HepG2 (cell line): ENCODE data around the gene COMMD9. TPM values are rescaled to one million over a fixed set of nuclear protein-coding genes. Genes with fewer than 3 reads are reported as not detected.

Source experiments
- ATAC-seq: fragments of 200-7000 bp; cut with Tn5 transposase; 3 replicates; pipeline ENCODE4 v1.9.1; 2020; ENCODE audit warnings: mild to moderate bottlenecking, moderate library complexity
- BruUV-seq: library from RNA; stranded (reverse); fragments of 400-500 nt; replicated peaks from 2 replicates; lab custom pipeline; 2021; lab: Mats Ljungman, UMichigan
- CTCF ChIA-PET: fragments of 300-600 bp; formaldehyde crosslinking; extraction: SDS; loops from one replicate; lab custom pipeline; 2021; ENCODE audit warnings: low total read pairs, inconsistent platforms, low intra/inter-chr PET ratio; lab: Yijun Ruan, JAX
- POLR2A ChIA-PET: fragments of 350-600 bp; sonication (Branson Sonifier 250); formaldehyde crosslinking; loops from one replicate; lab custom pipeline; 2020; ENCODE audit warnings: antibody characterized with exemption, inconsistent platforms; lab: Yijun Ruan, JAX
- DNase-seq: peaks from one replicate; pipeline ENCODE4 v3.0.0-alpha.2; 2015; ENCODE audit warnings: low spot score
- FAIRE-seq: peaks from 3 replicates; lab custom pipeline; 2011; peaks lifted over from hg19 to GRCh38; lab: Jason Lieb, UNC
- H2AFZ ChIP-seq: one replicate; pipeline ENCODE4 v1.6.1; 2011; ENCODE audit warnings: low read length, inconsistent platforms
- H3K27ac ChIP-seq: fragments of 300-600 bp; 3 replicates; pipeline ENCODE4 v1.8.0; 2011; ENCODE audit warnings: mixed run types, mild to moderate bottlenecking, mixed read lengths, low read length, inconsistent platforms; ENCODE audit not compliant: insufficient read depth; ENCODE audit errors: extremely low read length
- H3K27me3 ChIP-seq, 2 experiments: fragments of 200-600 bp in 1 of 2; 2 replicates in 1 of 2; 3 replicates in 1 of 2; pipeline versions ENCODE4 v1.6.0 to v1.8.0; 2011; ENCODE audit warnings: low read length in 2 of 2, mild to moderate bottlenecking in 2 of 2, moderate library complexity in 2 of 2, inconsistent platforms in 1 of 2; ENCODE audit not compliant: insufficient read depth in 2 of 2, control insufficient read depth in 1 of 2
- H3K36me3 ChIP-seq, 2 experiments: fragments of 200-600 bp in 1 of 2; replicated peaks in 1 of 2; 2 replicates in 1 of 2; 3 replicates in 1 of 2; pipeline versions ENCODE4 v1.5.1 to v1.8.0; 2011; ENCODE audit warnings: low read length in 2 of 2, inconsistent platforms in 1 of 2; ENCODE audit not compliant: insufficient read depth in 2 of 2, control insufficient read depth in 1 of 2
- H3K4me1 ChIP-seq: 2 replicates; pipeline ENCODE4 v1.5.1; 2012; ENCODE audit warnings: low read length, inconsistent platforms; ENCODE audit not compliant: insufficient read depth
- H3K4me2 ChIP-seq: 2 replicates; pipeline ENCODE4 v1.6.0; 2011; ENCODE audit warnings: low read depth, low read length, inconsistent platforms
- H3K4me3 ChIP-seq, 3 experiments: fragments of 200-600 bp in 1 of 3; sonication (generic), shearing (Covaris generic) in 1 of 3; replicated peaks in 1 of 3; 2 replicates each; pipeline ENCODE4 v1.5.1; 2011 to 2016; ENCODE audit warnings: low read length in 3 of 3, inconsistent platforms in 2 of 3, low read depth in 2 of 3, mild to moderate bottlenecking in 2 of 3, control low read depth in 1 of 3, mixed read lengths in 1 of 3; ENCODE audit not compliant: insufficient read depth in 1 of 3
- H3K79me2 ChIP-seq: one replicate; pipeline ENCODE4 v1.6.1; 2011; ENCODE audit warnings: low read length, inconsistent platforms; ENCODE audit not compliant: insufficient read depth
- H3K9ac ChIP-seq: 2 replicates; pipeline ENCODE4 v1.6.0; 2011; ENCODE audit warnings: mild to moderate bottlenecking, low read depth, low read length, inconsistent platforms; ENCODE audit not compliant: insufficient read depth
- H3K9me3 ChIP-seq: 2 replicates; pipeline ENCODE4 v1.5.1; 2012; ENCODE audit warnings: mild to moderate bottlenecking, low read length
- H4K20me1 ChIP-seq: 2 replicates; pipeline ENCODE4 v1.6.0; 2011; ENCODE audit warnings: inconsistent platforms, mild to moderate bottlenecking, low read length, moderate library complexity; ENCODE audit not compliant: insufficient read depth
- AGO2 ChIP-seq: fragments of 200-400 bp; formaldehyde crosslinking; optimal IDR thresholded peaks from 2 replicates; pipeline ENCODE3; 2017; ENCODE audit warnings: mild to moderate bottlenecking, low read depth, low read length, moderate library complexity
- AHR ChIP-seq: IDR thresholded peaks from 2 replicates; pipeline ENCODE4 v1.6.1; 2018; ENCODE audit warnings: missing genetic modification reagents, missing compliant biosample characterization
- CAMTA2 ChIP-seq: sonication (generic); formaldehyde crosslinking; IDR thresholded peaks from 2 replicates; pipeline ENCODE4 v1.4.0; 2020; ENCODE audit warnings: mild to moderate bottlenecking, missing genetic modification reagents, borderline replicate concordance
- CHD4 ChIP-seq: fragments of 200-600 bp; sonication (generic); IDR thresholded peaks from 2 replicates; pipeline ENCODE4 v1.7.0; 2017; ENCODE audit warnings: mild to moderate bottlenecking, low read length, borderline replicate concordance
- EHMT2 ChIP-seq: fragments of 200-600 bp; sonication (generic); IDR thresholded peaks from 2 replicates; pipeline ENCODE4 v1.7.0; 2017; ENCODE audit warnings: antibody characterized with exemption, low read depth, low read length, borderline replicate concordance
- ELF3 ChIP-seq: IDR thresholded peaks from 2 replicates; pipeline ENCODE4 v1.6.1; 2016; ENCODE audit warnings: missing genetic modification reagents, missing compliant biosample characterization
- JUND ChIP-seq: sonication (generic); formaldehyde crosslinking; IDR thresholded peaks from 2 replicates; pipeline ENCODE4 v1.8.0; 2022; ENCODE audit warnings: mild to moderate bottlenecking, missing genetic modification reagents
- MATR3 ChIP-seq: sonication (generic); formaldehyde crosslinking; IDR thresholded peaks from 2 replicates; pipeline ENCODE4 v1.4.0; 2020; ENCODE audit warnings: missing genetic modification reagents
- NFE2L2 ChIP-seq: fragments of 150-350 bp; IDR thresholded peaks from 2 replicates; pipeline ENCODE4 v1.6.1; 2014; ENCODE audit warnings: low read length
- SNRNP70 ChIP-seq: fragments of 200-400 bp; formaldehyde crosslinking; IDR thresholded peaks from 2 replicates; pipeline ENCODE4 v1.6.1; 2017; ENCODE audit warnings: mild to moderate bottlenecking, low read depth, low read length, moderate library complexity
- ZNF160 ChIP-seq: sonication (generic); formaldehyde crosslinking; IDR thresholded peaks from 2 replicates; pipeline ENCODE4 v1.8.0; 2022; ENCODE audit warnings: mild to moderate bottlenecking, inconsistent platforms, missing genetic modification reagents
- ZNF274 ChIP-seq: sonication (generic); formaldehyde crosslinking; IDR thresholded peaks from 2 replicates; pipeline ENCODE4 v1.5.1; 2020; ENCODE audit warnings: mild to moderate bottlenecking, missing genetic modification reagents
- ZNF562 ChIP-seq: sonication (generic); formaldehyde crosslinking; IDR thresholded peaks from 2 replicates; pipeline ENCODE4 v1.8.0; 2022; ENCODE audit warnings: missing genetic modification reagents, borderline replicate concordance
- WGBS: methylation state at CpG from one replicate; pipeline ENCODE4 v1.1.6; 2017; ENCODE audit warnings: low lambda C conversion rate; 5-methylcytosine and 5-hydroxymethylcytosine counted together
- in situ Hi-C: cut with HindIII; loops from 2 replicates; pipeline ENCODE4 v1.10.0; 2017; ENCODE audit warnings: low pct_unique_long_range_greater_than_20kb; ENCODE audit not compliant: extremely low pct_ligation_motif_present
- intact Hi-C: fragments of 100-400 bp; cut with micrococcal nuclease; formaldehyde crosslinking; loops from one replicate; pipeline ENCODE4 v1.10.0; 2022; ENCODE audit not compliant: unreplicated experiment
- polyA plus RNA-seq, 8 experiments: library from polyadenylated mRNA; depleted of rRNA in 3 of 8; stranded (reverse) in 7 of 8; unstranded in 1 of 8; fragments of >200 nt; fragmentation: Illumina TruSeq in 4 of 8; extraction: Trizol in 4 of 8; gene quantifications; 2 replicates each; pipeline versions ENCODE4 v1.2.1 to v1.2.3, GENCODE V29; 2011 to 2016; ENCODE audit warnings: low read depth in 4 of 8, missing spikeins in 1 of 8, mixed read lengths in 1 of 8; ENCODE audit not compliant: insufficient read depth in 1 of 8
- total RNA-seq, 5 experiments: library from RNA; depleted of rRNA; stranded (reverse); fragments of >200 nt; fragmentation: Illumina TruSeq; extraction: Trizol; gene quantifications; 2 replicates each; pipeline ENCODE4 v1.2.3, GENCODE V29; 2016; ENCODE audit warnings: low read depth in 1 of 5
- TF ChIP-seq, protein P1 (sequence below): sonication (generic); formaldehyde crosslinking; IDR thresholded peaks from 2 replicates; pipeline ENCODE4 v1.5.1; 2020; ENCODE audit warnings: missing genetic modification reagents, mild to moderate bottlenecking, borderline replicate concordance
- TF ChIP-seq, protein P2 (sequence below): sonication (generic); formaldehyde crosslinking; IDR thresholded peaks from 2 replicates; pipeline ENCODE4 v1.8.1; 2023; ENCODE audit warnings: missing genetic modification reagents, inconsistent platforms, borderline replicate concordance
- TF ChIP-seq, protein P3 (sequence below): sonication (generic); formaldehyde crosslinking; IDR thresholded peaks from 2 replicates; pipeline ENCODE4 v1.4.0; 2020; ENCODE audit warnings: missing genetic modification reagents
- TF ChIP-seq, protein P4 (sequence below): sonication (generic); formaldehyde crosslinking; IDR thresholded peaks from 2 replicates; pipeline ENCODE4 v1.8.0; 2022; ENCODE audit warnings: mild to moderate bottlenecking, missing genetic modification reagents; ENCODE audit not compliant: insufficient replicate concordance

Gene COMMD9
- total and polyA plus RNA-seq, 2 of the 13 experiments (the other 11 are each of a cell fraction or from before 2014, with no cell fraction given) = 47.3 to 76.7 TPM

DNA sequence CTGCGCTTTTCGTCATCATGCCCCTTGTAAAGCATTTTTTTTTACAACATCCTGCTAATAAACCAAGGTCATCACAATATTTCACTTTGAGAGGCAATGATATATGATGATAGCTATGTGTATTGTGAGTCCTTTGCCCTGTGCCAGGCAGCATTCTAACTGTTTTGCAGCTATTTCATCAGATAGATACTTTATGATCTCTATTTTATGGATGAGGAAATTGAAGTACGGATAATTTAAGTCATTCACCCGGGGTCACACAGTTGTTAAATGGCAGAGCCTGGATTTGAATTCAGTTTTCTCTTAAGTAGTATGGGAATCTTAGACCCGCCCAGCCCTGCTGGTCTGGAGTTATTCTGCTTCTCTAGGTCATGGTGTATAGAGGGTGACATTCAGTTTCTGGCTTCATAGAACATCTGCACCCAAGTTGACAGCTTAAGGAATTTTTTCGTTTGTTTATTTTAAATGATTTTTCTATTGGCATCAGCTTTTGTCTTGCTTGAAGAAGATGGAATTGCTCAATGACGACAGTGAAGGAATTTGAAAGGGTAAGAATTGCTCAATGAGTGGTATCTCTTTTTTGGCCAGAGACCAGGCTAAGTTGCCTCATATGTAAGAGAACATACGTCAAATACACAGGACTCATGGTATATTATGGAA lies 7.8 kb upstream of the COMMD9 start (continued):
- TF ChIP-seq CHD4 (no peak), ZNF274 (no peak), EHMT2 (no peak)
- TF ChIP-seq, protein P1, sequence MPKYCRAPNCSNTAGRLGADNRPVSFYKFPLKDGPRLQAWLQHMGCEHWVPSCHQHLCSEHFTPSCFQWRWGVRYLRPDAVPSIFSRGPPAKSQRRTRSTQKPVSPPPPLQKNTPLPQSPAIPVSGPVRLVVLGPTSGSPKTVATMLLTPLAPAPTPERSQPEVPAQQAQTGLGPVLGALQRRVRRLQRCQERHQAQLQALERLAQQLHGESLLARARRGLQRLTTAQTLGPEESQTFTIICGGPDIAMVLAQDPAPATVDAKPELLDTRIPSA = no peak

DNA sequence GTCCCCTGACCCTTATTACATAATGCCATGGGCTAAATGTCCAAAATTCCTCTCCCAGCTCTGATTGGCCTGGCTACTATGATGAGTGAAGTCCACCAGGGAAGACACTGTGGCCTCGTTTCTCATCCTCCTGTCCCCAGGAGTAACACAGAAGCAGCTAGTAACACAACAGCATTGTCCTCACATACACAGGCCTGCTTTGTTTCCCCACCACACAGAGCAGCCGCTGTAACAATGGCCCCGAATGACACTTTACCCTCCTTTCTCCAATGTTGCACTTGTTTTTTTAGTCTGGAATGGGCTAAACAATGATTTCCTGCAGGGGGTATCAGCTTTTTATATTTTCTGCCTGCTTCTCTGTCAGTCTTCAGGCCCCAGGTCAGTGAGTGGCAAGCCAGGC lies 6.7 kb upstream of the COMMD9 start, which contains the start of gene PRR5L:
PRR5L (plus strand) TSS at position 363 of the 400 bp plus-strand sequence. CDS start 104,834 bp downstream, outside the sequence.
- no peak within 1 kb of the TSS for H3K9ac ChIP-seq
- ChIA-PET POLR2A (no interaction called here), CTCF (no interaction called here)
- H3K4me2 ChIP-seq = no peak within 1 kb of the TSS
- no peaks in the 10 kb centered on the region for H4K20me1 ChIP-seq
- H3K9me3 ChIP-seq = no peaks in the 10 kb centered on the region
- H3K4me3 ChIP-seq = no peak within 1 kb of the TSS
- no peak for DNase-seq
- ATAC-seq = no peak
- no peak within 1 kb of the TSS for H3K27ac ChIP-seq
- BruUV-seq = no TSS peak
- H2AFZ ChIP-seq = no peak within 1 kb of the TSS
- H3K36me3 ChIP-seq = no peaks in the 10 kb centered on the region
- in situ Hi-C loops (no loop called here), intact Hi-C loops (no loop called here)
- no peaks in the 10 kb centered on the region for H3K79me2 ChIP-seq
- H3K27me3 ChIP-seq = peaks cover 0 to 11% of the 10 kb centered on the region in 2 experiments; a peak in 3 of 5 replicates
- H3K4me1 ChIP-seq = no peaks in the 10 kb centered on the region
- WGBS = 3% methylated on average over 3 of the region's 3 CpGs
- FAIRE-seq = no peak
- TF ChIP-seq ELF3 (CRISPR knock-in tag) (no peak), MATR3 (CRISPR knock-in tag) (no peak), AHR (CRISPR knock-in tag) (no peak), ZNF562 (CRISPR knock-in tag) (no peak), SNRNP70 (no peak), JUND (no peak), AGO2 (no peak), NFE2L2 (no peak), ZNF160 (CRISPR knock-in tag) (no peak), CAMTA2 (no peak)
- TF ChIP-seq, protein P2, sequence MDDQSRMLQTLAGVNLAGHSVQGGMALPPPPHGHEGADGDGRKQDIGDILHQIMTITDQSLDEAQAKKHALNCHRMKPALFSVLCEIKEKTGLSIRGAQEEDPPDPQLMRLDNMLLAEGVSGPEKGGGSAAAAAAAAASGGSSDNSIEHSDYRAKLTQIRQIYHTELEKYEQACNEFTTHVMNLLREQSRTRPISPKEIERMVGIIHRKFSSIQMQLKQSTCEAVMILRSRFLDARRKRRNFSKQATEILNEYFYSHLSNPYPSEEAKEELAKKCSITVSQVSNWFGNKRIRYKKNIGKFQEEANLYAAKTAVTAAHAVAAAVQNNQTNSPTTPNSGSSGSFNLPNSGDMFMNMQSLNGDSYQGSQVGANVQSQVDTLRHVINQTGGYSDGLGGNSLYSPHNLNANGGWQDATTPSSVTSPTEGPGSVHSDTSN = no peak
- TF ChIP-seq, protein P3, sequence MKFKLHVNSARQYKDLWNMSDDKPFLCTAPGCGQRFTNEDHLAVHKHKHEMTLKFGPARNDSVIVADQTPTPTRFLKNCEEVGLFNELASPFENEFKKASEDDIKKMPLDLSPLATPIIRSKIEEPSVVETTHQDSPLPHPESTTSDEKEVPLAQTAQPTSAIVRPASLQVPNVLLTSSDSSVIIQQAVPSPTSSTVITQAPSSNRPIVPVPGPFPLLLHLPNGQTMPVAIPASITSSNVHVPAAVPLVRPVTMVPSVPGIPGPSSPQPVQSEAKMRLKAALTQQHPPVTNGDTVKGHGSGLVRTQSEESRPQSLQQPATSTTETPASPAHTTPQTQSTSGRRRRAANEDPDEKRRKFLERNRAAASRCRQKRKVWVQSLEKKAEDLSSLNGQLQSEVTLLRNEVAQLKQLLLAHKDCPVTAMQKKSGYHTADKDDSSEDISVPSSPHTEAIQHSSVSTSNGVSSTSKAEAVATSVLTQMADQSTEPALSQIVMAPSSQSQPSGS (CRISPR knock-in tag) = no peak
- TF ChIP-seq, protein P4, sequence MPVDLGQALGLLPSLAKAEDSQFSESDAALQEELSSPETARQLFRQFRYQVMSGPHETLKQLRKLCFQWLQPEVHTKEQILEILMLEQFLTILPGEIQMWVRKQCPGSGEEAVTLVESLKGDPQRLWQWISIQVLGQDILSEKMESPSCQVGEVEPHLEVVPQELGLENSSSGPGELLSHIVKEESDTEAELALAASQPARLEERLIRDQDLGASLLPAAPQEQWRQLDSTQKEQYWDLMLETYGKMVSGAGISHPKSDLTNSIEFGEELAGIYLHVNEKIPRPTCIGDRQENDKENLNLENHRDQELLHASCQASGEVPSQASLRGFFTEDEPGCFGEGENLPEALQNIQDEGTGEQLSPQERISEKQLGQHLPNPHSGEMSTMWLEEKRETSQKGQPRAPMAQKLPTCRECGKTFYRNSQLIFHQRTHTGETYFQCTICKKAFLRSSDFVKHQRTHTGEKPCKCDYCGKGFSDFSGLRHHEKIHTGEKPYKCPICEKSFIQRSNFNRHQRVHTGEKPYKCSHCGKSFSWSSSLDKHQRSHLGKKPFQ (CRISPR knock-in tag) = no peak
